Breast epithelium (tissue), 3 donors: ENCODE data around the gene CBARP.

ENCODE experiments used
- POLR2A ChIP-seq: fragments of 450-650 bp; IDR thresholded peaks from one replicate; pipeline ENCODE4 v1.6.1; 2016; ENCODE audit warnings: antibody characterized with exemption, mild to moderate bottlenecking, moderate library complexity
- POLR2AphosphoS5 ChIP-seq, 3 donors: sonication (generic); formaldehyde crosslinking; IDR thresholded peaks; one replicate each; pipeline ENCODE4 v1.6.1; 2017; ENCODE audit warnings: antibody characterized with exemption in 3 of 3
- TF ChIP-seq, protein P1 (sequence below), 3 donors: fragments of 450-650 bp; IDR thresholded peaks; one replicate each; pipeline ENCODE4 v1.5.1; 2016 to 2017; ENCODE audit warnings: antibody characterized with exemption in 3 of 3, mild to moderate bottlenecking in 3 of 3, moderate library complexity in 3 of 3

DNA sequence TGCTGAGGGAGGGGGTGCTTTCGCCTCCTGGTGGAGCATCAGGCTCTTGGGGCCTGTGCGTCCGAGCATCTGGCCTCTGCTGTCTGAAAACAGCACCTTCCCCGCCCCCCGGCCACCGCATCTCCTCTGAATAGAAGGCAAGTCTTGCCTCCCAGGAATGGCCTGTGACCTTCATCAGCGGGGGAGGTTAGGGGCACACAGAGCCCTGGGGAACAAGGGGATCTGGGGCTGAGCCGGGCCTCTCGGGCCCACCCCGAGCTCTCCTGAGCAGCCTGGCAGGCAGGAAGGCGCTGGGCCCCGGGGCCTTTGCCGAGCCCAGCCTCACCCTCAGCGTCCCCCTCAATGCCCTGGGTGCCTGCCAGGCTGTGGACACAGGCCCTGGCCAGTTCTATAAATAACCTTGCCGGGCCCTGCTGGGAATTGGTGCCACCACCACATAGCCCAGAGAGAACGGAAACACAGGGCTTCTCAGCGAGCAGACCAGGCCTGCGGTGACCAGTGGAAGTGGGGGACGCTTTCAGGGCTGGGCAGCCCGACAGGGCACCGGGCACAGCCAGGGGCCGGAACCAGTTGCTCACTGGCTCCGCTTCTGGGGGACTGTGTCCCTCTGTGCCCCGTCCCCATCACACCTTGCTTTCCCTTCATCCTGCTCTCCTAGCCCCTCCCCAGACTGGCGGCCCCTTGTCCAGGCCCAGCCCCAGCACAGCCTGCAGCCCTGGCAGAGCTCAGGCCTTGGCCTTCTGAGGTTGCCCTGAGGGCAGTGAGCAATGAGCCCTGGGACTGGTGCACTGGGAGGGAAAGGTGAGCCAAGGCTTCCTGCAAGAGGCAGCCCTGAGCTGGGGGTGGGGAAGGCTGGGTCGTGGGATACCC, 22.7 kb downstream of the CBARP start:
- TF ChIP-seq, protein P1, sequence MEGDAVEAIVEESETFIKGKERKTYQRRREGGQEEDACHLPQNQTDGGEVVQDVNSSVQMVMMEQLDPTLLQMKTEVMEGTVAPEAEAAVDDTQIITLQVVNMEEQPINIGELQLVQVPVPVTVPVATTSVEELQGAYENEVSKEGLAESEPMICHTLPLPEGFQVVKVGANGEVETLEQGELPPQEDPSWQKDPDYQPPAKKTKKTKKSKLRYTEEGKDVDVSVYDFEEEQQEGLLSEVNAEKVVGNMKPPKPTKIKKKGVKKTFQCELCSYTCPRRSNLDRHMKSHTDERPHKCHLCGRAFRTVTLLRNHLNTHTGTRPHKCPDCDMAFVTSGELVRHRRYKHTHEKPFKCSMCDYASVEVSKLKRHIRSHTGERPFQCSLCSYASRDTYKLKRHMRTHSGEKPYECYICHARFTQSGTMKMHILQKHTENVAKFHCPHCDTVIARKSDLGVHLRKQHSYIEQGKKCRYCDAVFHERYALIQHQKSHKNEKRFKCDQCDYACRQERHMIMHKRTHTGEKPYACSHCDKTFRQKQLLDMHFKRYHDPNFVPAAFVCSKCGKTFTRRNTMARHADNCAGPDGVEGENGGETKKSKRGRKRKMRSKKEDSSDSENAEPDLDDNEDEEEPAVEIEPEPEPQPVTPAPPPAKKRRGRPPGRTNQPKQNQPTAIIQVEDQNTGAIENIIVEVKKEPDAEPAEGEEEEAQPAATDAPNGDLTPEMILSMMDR (IDR thresholded peaks at IDR 0.05) = no peak
- TF ChIP-seq POLR2AphosphoS5 (IDR thresholded peaks at IDR 0.05) = no peak
- TF ChIP-seq POLR2A = no peak
